Endodermal cell (in vitro differentiated cells): Measurements from ENCODE around the gene ZMAT2. TPM values are rescaled to one million over a fixed set of nuclear protein-coding genes. Genes with fewer than 3 reads are reported as not detected.

Experiments
- DNase-seq: peaks from one replicate; pipeline ENCODE4 v3.0.0-alpha.2; 2017
- H3K27ac ChIP-seq: 2 replicates; pipeline ENCODE4 v1.5.1; 2013; ENCODE audit warnings: mild to moderate bottlenecking, low read depth, low read length, moderate library complexity
- H3K27me3 ChIP-seq: 2 replicates; pipeline ENCODE4 v1.6.1; 2013; ENCODE audit warnings: mild to moderate bottlenecking, low read length, moderate library complexity; ENCODE audit not compliant: insufficient read depth, control insufficient read depth, poor library complexity, severe bottlenecking
- H3K36me3 ChIP-seq: 2 replicates; pipeline ENCODE4 v1.7.0; 2013; ENCODE audit warnings: mild to moderate bottlenecking, low read length, moderate library complexity; ENCODE audit not compliant: control insufficient read depth, insufficient read depth
- H3K4me1 ChIP-seq: one replicate; pipeline ENCODE4 v1.7.0; 2013; ENCODE audit warnings: low read length; ENCODE audit not compliant: control insufficient read depth, insufficient read depth
- H3K4me3 ChIP-seq: 2 replicates; pipeline ENCODE4 v1.5.1; 2013; ENCODE audit warnings: mild to moderate bottlenecking, low read length, moderate library complexity
- H3K9ac ChIP-seq: 2 replicates; pipeline ENCODE4 v1.6.1; 2013; ENCODE audit warnings: mild to moderate bottlenecking, low read length, moderate library complexity; ENCODE audit not compliant: poor library complexity, severe bottlenecking; ENCODE audit errors: extremely low read depth
- H3K9me3 ChIP-seq: 2 replicates; pipeline ENCODE4 v1.6.1; 2013; ENCODE audit warnings: mild to moderate bottlenecking, low read length, moderate library complexity; ENCODE audit not compliant: control insufficient read depth
- H3K27ac Mint-ChIP-seq: 2 replicates; pipeline ENCODE4 v1.8.0; 2020; ENCODE audit warnings: mixed read lengths
- H3K27me3 Mint-ChIP-seq: 2 replicates; pipeline ENCODE4 v1.8.0; 2021; ENCODE audit warnings: mild to moderate bottlenecking, mixed read lengths; ENCODE audit not compliant: insufficient read depth
- H3K36me3 Mint-ChIP-seq: 2 replicates; pipeline ENCODE4 v1.8.0; 2020; ENCODE audit warnings: low read depth, mixed read lengths
- H3K4me1 Mint-ChIP-seq: 2 replicates; pipeline ENCODE4 v1.8.0; 2020; ENCODE audit warnings: mixed read lengths
- H3K4me3 Mint-ChIP-seq: 2 replicates; pipeline ENCODE4 v1.8.0; 2020; ENCODE audit warnings: mild to moderate bottlenecking, moderate library complexity, mixed read lengths
- H3K9me3 Mint-ChIP-seq: 2 replicates; pipeline ENCODE4 v1.8.0; 2020; ENCODE audit warnings: mild to moderate bottlenecking, mixed read lengths
- WGBS, 2 experiments: methylation state at CpG; one replicate each; pipeline versions ENCODE4 v1.1.5 to v1.1.7; 2013; ENCODE audit warnings: missing lambda C conversion rate in 2 of 2, mixed read lengths in 1 of 2; ENCODE audit not compliant: insufficient coverage in 1 of 2, insufficient read length in 1 of 2; 5-methylcytosine and 5-hydroxymethylcytosine counted together
- total RNA-seq, 2 donors: library from RNA; stranded (reverse); fragmentation: NEBNext Ultra II Directional in 1 of 2; extraction: Animal tissue kit (Norgen Biotek cat#: 25700) in 1 of 2; gene quantifications; 2 replicates in 1 of 2; 3 replicates in 1 of 2; pipeline ENCODE4 v1.2.1, GENCODE V29; 2021
- TF ChIP-seq, protein P1 (sequence below): fragments of 200-600 bp; sonication (generic); conservative IDR thresholded peaks from 2 replicates; pipeline ENCODE4 v1.5.0; 2021; ENCODE audit warnings: antibody characterized with exemption, mild to moderate bottlenecking

Gene ZMAT2
- total RNA-seq, 2 donors from 2014 or later, result 62.6 to 73.1 TPM

DNA sequence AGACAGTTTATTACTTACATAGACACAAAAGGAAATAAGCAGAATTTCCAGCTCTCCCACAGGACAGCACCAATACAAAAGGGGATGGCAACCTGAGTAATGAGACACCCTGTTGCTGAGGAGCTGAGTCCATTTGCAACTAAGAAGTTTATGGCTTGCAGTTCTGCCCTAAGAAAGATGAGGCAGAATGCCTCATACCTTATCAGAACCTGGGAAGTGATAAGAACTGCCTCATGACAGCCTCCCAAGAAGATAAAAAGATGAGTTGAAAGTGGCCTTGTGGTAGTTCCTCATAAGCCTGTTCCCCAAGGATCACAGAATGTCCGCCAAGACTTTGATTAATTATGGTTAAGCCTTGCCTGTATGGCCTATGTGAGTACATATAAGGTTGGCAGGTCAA lies 41.7 kb downstream of the ZMAT2 start:
- no peak for DNase-seq
- no peaks in the 10 kb centered on the region for H3K4me1 Mint-ChIP-seq

DNA sequence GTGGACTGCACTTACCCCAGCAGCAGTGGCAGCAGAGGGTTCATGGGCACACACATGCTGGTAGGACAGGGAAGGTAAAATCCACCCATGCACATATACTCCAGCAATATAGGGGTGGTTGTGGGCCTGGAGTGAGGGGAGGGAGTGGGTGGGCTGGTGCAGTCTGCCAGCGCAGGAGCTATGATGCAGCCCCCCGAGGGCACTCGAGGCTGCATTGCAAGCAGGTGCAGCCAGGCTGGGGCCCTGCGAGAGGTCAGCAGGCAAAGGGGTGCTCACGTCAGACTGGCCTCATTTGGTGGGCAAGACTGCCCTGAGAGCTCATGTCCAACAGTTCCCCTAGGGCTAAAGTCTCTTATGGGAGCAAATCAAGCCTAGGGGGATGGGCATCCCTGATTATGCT lies 53.3 kb downstream of the ZMAT2 start:
- WGBS, 2 experiments, result 85% methylated on average over 5 of the region's 5 CpGs; no CpG with 5 or more reads in 1 of the 2 experiments

More for the DNA sequence above, 41.7 kb downstream of the ZMAT2 start:
- no peaks in the 10 kb centered on the region for H3K4me1 ChIP-seq
- H3K9me3 Mint-ChIP-seq, result peaks cover 14% of the 10 kb centered on the region
- H3K36me3 Mint-ChIP-seq, result no peaks in the 10 kb centered on the region
- no peaks in the 10 kb centered on the region for H3K27me3 ChIP-seq
- no peaks in the 10 kb centered on the region for H3K9me3 ChIP-seq
- H3K9ac ChIP-seq, result no peak overlapping the region
- H3K4me3 ChIP-seq, result no peak overlapping the region
- TF ChIP-seq, protein P1, sequence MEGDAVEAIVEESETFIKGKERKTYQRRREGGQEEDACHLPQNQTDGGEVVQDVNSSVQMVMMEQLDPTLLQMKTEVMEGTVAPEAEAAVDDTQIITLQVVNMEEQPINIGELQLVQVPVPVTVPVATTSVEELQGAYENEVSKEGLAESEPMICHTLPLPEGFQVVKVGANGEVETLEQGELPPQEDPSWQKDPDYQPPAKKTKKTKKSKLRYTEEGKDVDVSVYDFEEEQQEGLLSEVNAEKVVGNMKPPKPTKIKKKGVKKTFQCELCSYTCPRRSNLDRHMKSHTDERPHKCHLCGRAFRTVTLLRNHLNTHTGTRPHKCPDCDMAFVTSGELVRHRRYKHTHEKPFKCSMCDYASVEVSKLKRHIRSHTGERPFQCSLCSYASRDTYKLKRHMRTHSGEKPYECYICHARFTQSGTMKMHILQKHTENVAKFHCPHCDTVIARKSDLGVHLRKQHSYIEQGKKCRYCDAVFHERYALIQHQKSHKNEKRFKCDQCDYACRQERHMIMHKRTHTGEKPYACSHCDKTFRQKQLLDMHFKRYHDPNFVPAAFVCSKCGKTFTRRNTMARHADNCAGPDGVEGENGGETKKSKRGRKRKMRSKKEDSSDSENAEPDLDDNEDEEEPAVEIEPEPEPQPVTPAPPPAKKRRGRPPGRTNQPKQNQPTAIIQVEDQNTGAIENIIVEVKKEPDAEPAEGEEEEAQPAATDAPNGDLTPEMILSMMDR, result no peak
- 63% methylated on average over 1 of the region's 1 CpG; no CpG with 5 or more reads in 1 of the 2 experiments for WGBS, 2 experiments
- peaks cover 14% of the 10 kb centered on the region for H3K27me3 Mint-ChIP-seq
- no peak overlapping the region for H3K4me3 Mint-ChIP-seq
- no peak overlapping the region for H3K27ac ChIP-seq
- no peaks in the 10 kb centered on the region for H3K36me3 ChIP-seq
- no peak overlapping the region for H3K27ac Mint-ChIP-seq

More for the DNA sequence above, 53.3 kb downstream of the ZMAT2 start:
- Histone ChIP-seq H3K9ac (no peak overlapping the region), H3K9me3 (peaks cover 25% of the 10 kb centered on the region), H3K4me1 (no peaks in the 10 kb centered on the region), H3K27ac (no peak overlapping the region), H3K36me3 (no peaks in the 10 kb centered on the region), H3K4me3 (no peak overlapping the region), H3K27me3 (no peaks in the 10 kb centered on the region)
- Mint-ChIP-seq H3K27ac (no peak overlapping the region), H3K4me3 (no peak overlapping the region), H3K36me3 (no peaks in the 10 kb centered on the region), H3K4me1 (no peaks in the 10 kb centered on the region), H3K27me3 (peaks cover 32% of the 10 kb centered on the region), H3K9me3 (peaks cover 75% of the 10 kb centered on the region)
- no peak for DNase-seq
- TF ChIP-seq, protein P1, result no peak

Other genes starting within 250 kb of the ZMAT2 start
- 1 to 10 TPM; 5.1 to 6.3 TPM for gene EIF4EBP3, start 152.8 kb upstream of the ZMAT2 start, total RNA-seq
- gene SRA1, start 143.0 kb upstream of the ZMAT2 start, total RNA-seq, result 10 to 100 TPM; 40.5 to 42.9 TPM
- 10 to 100 TPM; 36.4 to 41.4 TPM for gene APBB3, start 135.8 kb upstream of the ZMAT2 start, total RNA-seq
- 10 to 100 TPM; 61.6 to 68.9 TPM for gene SLC35A4, start 135.6 kb upstream of the ZMAT2 start, total RNA-seq
- gene CD14, start 67.3 kb upstream of the ZMAT2 start, total RNA-seq, result under 1 TPM in 1 of 2 donors, not detected in 1; 0.18 TPM
- 10 to 100 TPM; 29.3 to 34.6 TPM for gene TMCO6, start 61.0 kb upstream of the ZMAT2 start, total RNA-seq
- gene NDUFA2, start 52.8 kb upstream of the ZMAT2 start, total RNA-seq, result 10 to 100 TPM; 75.5 to 82.2 TPM
- gene IK, start 52.6 kb upstream of the ZMAT2 start, total RNA-seq, result 10 to 100 TPM; 68.9 to 76.8 TPM
- 10 to 100 TPM; 20.4 to 23.1 TPM for gene WDR55, start 35.5 kb upstream of the ZMAT2 start, total RNA-seq
- 1 to 10 TPM; 1.1 to 1.6 TPM for gene DND1, start 26.9 kb upstream of the ZMAT2 start, total RNA-seq
- 10 to 100 TPM; 48.0 to 52.1 TPM for gene HARS1, start 9.1 kb upstream of the ZMAT2 start, total RNA-seq
- 10 to 100 TPM; 30.9 to 35.5 TPM for gene HARS2, start 9.0 kb upstream of the ZMAT2 start, total RNA-seq
- gene PCDHA1, start 85.7 kb downstream of the ZMAT2 start, total RNA-seq, result 1 to 10 TPM in 1 of 2 donors, under 1 TPM in 1; 0.18 to 2.9 TPM
- gene PCDHA2, start 94.4 kb downstream of the ZMAT2 start, total RNA-seq, result 1 to 10 TPM; 1.4 to 2.3 TPM
- gene PCDHA3, start 100.6 kb downstream of the ZMAT2 start, total RNA-seq, result 1 to 10 TPM; 1.3 to 2.8 TPM
- 1 to 10 TPM; 5.6 to 6.3 TPM for gene PCDHA4, start 106.6 kb downstream of the ZMAT2 start, total RNA-seq
- 1 to 10 TPM; 1.8 to 1.9 TPM for gene PCDHA5, start 121.2 kb downstream of the ZMAT2 start, total RNA-seq
- 1 to 10 TPM; 6.2 to 6.5 TPM for gene PCDHA6, start 127.5 kb downstream of the ZMAT2 start, total RNA-seq
- gene PCDHA7, start 133.8 kb downstream of the ZMAT2 start, total RNA-seq, result 1 to 10 TPM; 2.5 to 6.6 TPM
- gene PCDHA8, start 140.7 kb downstream of the ZMAT2 start, total RNA-seq, result 1 to 10 TPM in 1 of 2 donors, under 1 TPM in 1; 0.71 to 2.5 TPM
- 1 to 10 TPM in 1 of 2 donors, under 1 TPM in 1; 0.60 to 2.6 TPM for gene PCDHA9, start 147.9 kb downstream of the ZMAT2 start, total RNA-seq
- gene PCDHA10, start 155.4 kb downstream of the ZMAT2 start, total RNA-seq, result 10 to 100 TPM; 10.2 to 17.7 TPM
- gene PCDHA11, start 168.5 kb downstream of the ZMAT2 start, total RNA-seq, result 10 to 100 TPM in 1 of 2 donors, 1 to 10 TPM in 1; 4.7 to 11.7 TPM
- 10 to 100 TPM; 11.2 to 13.8 TPM for gene PCDHA12, start 174.9 kb downstream of the ZMAT2 start, total RNA-seq
- gene PCDHA13, start 181.7 kb downstream of the ZMAT2 start, total RNA-seq, result 1 to 10 TPM; 1.2 to 3.8 TPM
- 1 to 10 TPM; 3.2 to 6.1 TPM for gene PCDHAC1, start 225.9 kb downstream of the ZMAT2 start, total RNA-seq